Osteoblast (primary cell): ENCODE results near the gene FGFR3. TPM values are rescaled to one million over a fixed set of nuclear protein-coding genes. Genes with fewer than 3 reads are reported as not detected.

ENCODE experiments used
- DNase-seq: peaks from one replicate; pipeline ENCODE4 v3.0.0; 2011; ENCODE audit warnings: low spot score, mixed read lengths; ENCODE audit not compliant: insufficient read length; ENCODE audit errors: missing footprints
- H2AFZ ChIP-seq: 2 replicates; pipeline ENCODE4 v1.6.0; 2011; ENCODE audit warnings: mild to moderate bottlenecking, low read length
- H3K27ac ChIP-seq: 2 replicates; pipeline ENCODE4 v1.5.1; 2011; ENCODE audit warnings: mild to moderate bottlenecking, low read depth, low read length, moderate library complexity
- H3K27me3 ChIP-seq: 2 replicates; pipeline ENCODE4 v1.6.0; 2012; ENCODE audit warnings: mild to moderate bottlenecking, control low read depth, inconsistent platforms, low read length, moderate library complexity; ENCODE audit not compliant: insufficient read depth
- H3K36me3 ChIP-seq: 2 replicates; pipeline ENCODE4 v1.5.1; 2011; ENCODE audit warnings: mild to moderate bottlenecking, low read length, control low read depth, moderate library complexity; ENCODE audit not compliant: insufficient read depth
- H3K4me1 ChIP-seq: 2 replicates; pipeline ENCODE4 v1.5.1; 2011; ENCODE audit warnings: mild to moderate bottlenecking, low read length, control low read depth, moderate library complexity; ENCODE audit not compliant: insufficient read depth
- H3K4me2 ChIP-seq: 2 replicates; pipeline ENCODE4 v1.6.0; 2011; ENCODE audit warnings: mild to moderate bottlenecking, low read length; ENCODE audit not compliant: insufficient read depth
- H3K4me3 ChIP-seq: fragments of 200-600 bp; sonication (generic); 3 replicates; pipeline ENCODE4 v1.5.1; 2012; ENCODE audit warnings: mild to moderate bottlenecking, low read length, inconsistent platforms; ENCODE audit not compliant: insufficient read depth
- H3K79me2 ChIP-seq: 2 replicates; pipeline ENCODE4 v1.6.0; 2012; ENCODE audit warnings: mild to moderate bottlenecking, low read length, control low read depth, inconsistent platforms; ENCODE audit not compliant: insufficient read depth
- H3K9me3 ChIP-seq: 2 replicates; pipeline ENCODE4 v1.5.1; 2011; ENCODE audit warnings: low read depth, low read length, control low read depth
- H4K20me1 ChIP-seq: 2 replicates; pipeline ENCODE4 v1.6.0; 2012; ENCODE audit warnings: mild to moderate bottlenecking, low read length, control low read depth; ENCODE audit not compliant: insufficient read depth
- CTCF ChIP-seq: IDR thresholded peaks from 2 replicates; pipeline ENCODE4 v1.5.1; 2011; ENCODE audit warnings: mild to moderate bottlenecking, low read depth, low read length, moderate library complexity; ENCODE audit errors: extremely low read depth
- total RNA-seq: library from RNA; depleted of rRNA; stranded (reverse); fragments of >200 nt; gene quantifications from 2 replicates; pipeline ENCODE4 v1.2.3, GENCODE V29; 2012

FGFR3 gene
- total RNA-seq, result 0.29 and 0.36 TPM in 2 replicates

GRCh38 chr4:1792832-1793495 is at the start of gene FGFR3:
FGFR3 (plus strand) TSS chr4:1793293; CDS start chr4:1793935, 642 bp downstream.
- peaks cover 41% of the 10 kb centered on the region for H3K27me3 ChIP-seq
- peak; percentile 98 for DNase-seq
- H3K36me3 ChIP-seq, result no peaks in the 10 kb centered on the region
- no peaks in the 10 kb centered on the region for H3K9me3 ChIP-seq
- no peak within 1 kb of the TSS for H3K27ac ChIP-seq
- H3K4me3 ChIP-seq, result peak within 1 kb of the TSS; percentile 25
- no peak within 1 kb of the TSS for H2AFZ ChIP-seq
- H3K79me2 ChIP-seq, result no peaks in the 10 kb centered on the region
- TF ChIP-seq CTCF, result no peak
- H3K4me2 ChIP-seq, result peak within 1 kb of the TSS; percentile 43
- H3K4me1 ChIP-seq, result no peaks in the 10 kb centered on the region
- no peaks in the 10 kb centered on the region for H4K20me1 ChIP-seq

GRCh38 chr4:1743551-1743950 is 49.5 kb upstream of the FGFR3 start:
- Histone ChIP-seq H3K4me1 (no peaks in the 10 kb centered on the region), H3K36me3 (peaks cover 32% of the 10 kb centered on the region), H4K20me1 (no peaks in the 10 kb centered on the region), H3K27ac (no peak overlapping the region), H3K9me3 (peaks cover under 1% of the 10 kb centered on the region), H3K4me3 (no peak overlapping the region), H3K27me3 (no peaks in the 10 kb centered on the region), H3K4me2 (no peak overlapping the region), H3K79me2 (no peaks in the 10 kb centered on the region), H2AFZ (no peak overlapping the region)
- DNase-seq, result no peak
- TF ChIP-seq CTCF, result no peak

- TF ChIP-seq CTCF, result no peak
- Histone ChIP-seq H3K4me2 (no peak overlapping the region), H4K20me1 (no peaks in the 10 kb centered on the region), H3K4me3 (no peak overlapping the region), H3K9me3 (no peaks in the 10 kb centered on the region), H2AFZ (no peak overlapping the region), H3K4me1 (no peaks in the 10 kb centered on the region), H3K36me3 (peaks cover 27% of the 10 kb centered on the region), H3K27me3 (no peaks in the 10 kb centered on the region), H3K27ac (no peak overlapping the region), H3K79me2 (no peaks in the 10 kb centered on the region)
- no peak for DNase-seq
These were observed 49.1 kb upstream of the FGFR3 start for GRCh38 chr4:1743975-1744374.

- Histone ChIP-seq H4K20me1 (no peaks in the 10 kb centered on the region), H2AFZ (no peak overlapping the region), H3K9me3 (no peaks in the 10 kb centered on the region), H3K4me2 (no peak overlapping the region), H3K27me3 (no peaks in the 10 kb centered on the region), H3K4me3 (no peak overlapping the region), H3K79me2 (no peaks in the 10 kb centered on the region), H3K36me3 (peaks cover 23% of the 10 kb centered on the region), H3K27ac (no peak overlapping the region), H3K4me1 (no peaks in the 10 kb centered on the region)
- no peak for TF ChIP-seq CTCF
- DNase-seq, result no peak
These were observed 48.5 kb upstream of the FGFR3 start for GRCh38 chr4:1744552-1744951.
